Activated CD8-positive, alpha-beta memory T cell treated with anti-CD3 and anti-CD28 coated beads, Interleukin-2, amount 50 U/mL, for 48 hours (primary cell): ENCODE data around the gene RAB14.
"Not testable (repeated sequence)": the region's sequence is repeated elsewhere in the genome, so short reads cannot be mapped to it uniquely, and the experiment has no call there.

ENCODE experiments used
- DNase-seq: peaks from one replicate; pipeline ENCODE4 v3.0.0-alpha.2; 2020

Gene RAB14

DNA sequence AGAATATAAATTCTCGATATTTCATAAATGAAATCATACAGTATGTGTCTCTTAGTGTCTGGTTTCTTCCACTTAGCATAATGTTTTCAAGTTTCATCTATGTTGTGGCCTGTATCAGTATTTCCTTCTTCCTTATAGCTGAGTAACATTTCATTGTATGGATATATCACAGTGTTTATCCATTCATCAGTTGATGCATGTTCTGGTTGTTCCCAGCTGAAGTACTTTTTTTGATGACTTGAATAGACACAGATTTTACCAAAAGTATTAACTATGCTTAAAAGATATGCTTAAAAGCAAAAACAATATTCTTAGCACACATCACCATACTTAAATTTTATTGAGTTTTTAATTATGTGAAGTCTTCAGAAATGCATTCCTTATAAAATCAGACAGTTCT lies 12.7 kb downstream of the RAB14 start:
- no peak for DNase-seq

DNA sequence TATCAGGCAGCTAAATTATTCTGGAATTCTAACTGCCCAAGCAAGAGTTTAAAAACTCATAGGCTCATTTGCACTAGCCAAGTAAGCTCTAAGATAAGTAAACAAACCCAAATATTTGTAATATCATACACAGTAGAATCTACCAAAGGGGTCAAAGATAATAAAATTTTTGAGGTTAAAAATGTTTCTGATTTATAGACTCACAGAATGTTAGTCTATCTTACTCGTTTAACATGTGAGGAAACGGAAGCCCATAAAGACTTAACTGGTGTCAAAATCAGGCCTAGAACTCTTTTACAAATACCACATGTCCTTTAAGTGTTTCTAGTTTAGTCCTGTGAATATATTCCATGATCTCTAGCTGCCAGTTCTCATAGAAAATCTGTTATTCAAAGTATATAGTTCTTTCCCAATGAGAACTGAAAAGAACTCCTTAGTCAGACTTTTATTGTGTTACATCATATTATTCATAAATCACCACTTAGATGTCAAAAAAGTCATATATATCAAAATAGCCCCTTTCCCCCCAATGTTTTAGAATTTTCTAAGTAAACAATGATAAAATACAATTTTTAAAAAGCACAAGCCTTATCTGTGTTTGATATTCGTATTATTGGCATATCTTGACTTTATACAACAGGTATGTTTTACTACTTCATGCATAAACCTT lies 13.9 kb downstream of the RAB14 start:
- no peak for DNase-seq

DNA sequence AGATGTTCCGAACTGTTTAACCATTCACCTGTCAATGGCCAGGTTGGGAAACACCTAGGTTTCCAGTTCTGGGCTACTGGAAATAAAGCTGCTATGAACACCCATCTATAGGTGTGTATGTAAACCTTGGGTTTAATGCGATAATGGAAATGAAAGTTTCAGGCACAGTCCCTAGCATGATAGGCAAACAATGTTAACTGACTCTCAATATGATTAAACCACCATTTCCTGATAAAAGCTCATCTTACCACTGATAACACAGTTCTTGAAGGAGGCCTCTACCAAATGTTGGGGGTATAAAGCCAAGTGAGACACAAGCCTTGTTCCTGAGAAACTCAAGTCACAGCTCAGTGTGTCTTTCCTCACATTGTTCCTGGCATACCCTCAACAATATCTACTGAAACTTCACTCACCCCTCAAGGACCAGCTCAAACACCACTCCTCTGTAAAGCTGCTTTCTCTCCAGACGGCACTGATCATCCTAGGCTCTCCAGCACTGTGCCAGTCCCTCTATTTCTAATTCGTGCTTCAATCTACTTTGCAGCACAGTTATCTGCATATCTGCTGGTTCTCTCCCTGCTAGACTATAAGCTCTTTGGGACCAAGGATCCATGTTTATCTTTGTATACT lies 15.8 kb downstream of the RAB14 start:
- DNase-seq, result no peak

DNA sequence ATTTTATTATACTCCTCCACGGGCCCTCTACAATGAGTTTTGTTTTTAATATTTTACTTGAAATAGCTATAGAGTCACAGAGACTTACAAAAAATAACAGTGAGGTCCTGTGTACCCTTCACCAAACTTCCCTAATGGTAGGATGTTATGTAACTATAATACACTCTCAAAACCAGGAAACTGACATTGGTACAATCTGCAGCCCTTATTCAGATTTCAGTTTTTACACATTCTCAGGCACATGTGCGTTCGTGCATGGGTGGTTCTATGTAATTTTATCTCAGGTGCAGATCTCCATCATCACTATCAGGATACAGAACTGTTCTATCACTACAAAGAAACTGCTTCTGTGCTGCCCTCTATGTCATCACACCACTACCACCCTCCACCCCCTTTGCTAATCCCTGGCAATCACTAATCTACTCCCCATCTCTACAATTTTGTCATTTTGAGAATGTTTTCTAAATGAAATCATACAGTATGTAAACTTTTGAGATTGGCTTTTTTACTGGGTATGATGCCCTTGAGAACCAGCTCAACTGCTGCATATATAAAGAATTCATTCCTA lies 16.4 kb downstream of the RAB14 start:
- no peak for DNase-seq

DNA sequence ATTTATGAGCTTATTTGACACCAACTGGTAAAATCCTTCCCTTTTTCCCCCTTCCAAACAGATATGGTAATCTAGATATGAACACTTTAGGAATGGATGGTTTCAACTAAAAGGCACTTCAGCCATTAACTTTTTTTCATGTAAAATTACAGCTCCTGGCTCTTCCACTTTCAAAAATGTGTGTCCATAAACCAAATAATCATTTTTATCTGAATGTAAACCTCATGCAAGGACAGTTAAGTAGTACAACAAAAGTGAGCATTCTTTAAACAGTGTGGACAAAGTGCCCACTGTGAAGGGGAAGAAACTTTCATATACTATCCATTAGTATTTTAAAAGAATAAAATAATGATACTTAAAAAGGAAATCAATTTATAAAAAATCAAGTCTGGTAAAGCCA lies 17.2 kb downstream of the RAB14 start:
- DNase-seq, result no peak

DNA sequence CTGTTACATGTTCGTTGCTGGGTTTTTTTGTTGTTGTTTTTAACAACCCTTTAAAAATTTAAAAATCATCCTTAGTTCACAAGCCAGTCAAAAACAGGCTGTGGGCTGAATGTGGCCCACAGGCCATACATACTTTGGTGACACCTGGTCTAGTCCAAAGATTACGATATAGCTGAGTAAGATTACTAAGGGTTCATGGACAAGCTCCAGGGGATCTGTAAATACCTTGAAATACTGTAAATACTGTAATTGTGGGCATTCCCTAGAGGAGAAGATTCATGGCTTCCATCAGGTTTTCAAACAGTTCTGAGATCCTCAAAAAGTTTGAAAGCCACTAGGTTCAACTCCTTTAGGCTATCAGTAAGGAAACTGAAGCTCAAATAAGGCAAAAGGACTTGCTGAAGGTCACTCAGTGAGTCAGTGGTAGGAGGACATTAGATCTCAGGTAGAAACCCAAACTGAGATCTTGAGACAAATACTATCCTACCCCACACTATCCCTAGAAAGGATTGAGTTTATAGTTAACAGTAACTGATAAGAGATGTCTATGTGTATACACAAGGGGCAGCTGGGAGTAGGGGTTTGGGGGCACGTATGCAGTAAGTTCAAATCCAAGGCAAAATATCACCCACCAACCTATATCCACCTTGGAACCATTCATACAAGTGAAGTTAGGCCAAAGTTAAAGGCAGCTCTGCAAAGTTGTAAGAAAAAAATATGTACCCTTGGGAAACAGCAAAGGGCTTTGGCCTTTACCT lies 17.8 kb downstream of the RAB14 start:
- DNase-seq, result no peak

DNA sequence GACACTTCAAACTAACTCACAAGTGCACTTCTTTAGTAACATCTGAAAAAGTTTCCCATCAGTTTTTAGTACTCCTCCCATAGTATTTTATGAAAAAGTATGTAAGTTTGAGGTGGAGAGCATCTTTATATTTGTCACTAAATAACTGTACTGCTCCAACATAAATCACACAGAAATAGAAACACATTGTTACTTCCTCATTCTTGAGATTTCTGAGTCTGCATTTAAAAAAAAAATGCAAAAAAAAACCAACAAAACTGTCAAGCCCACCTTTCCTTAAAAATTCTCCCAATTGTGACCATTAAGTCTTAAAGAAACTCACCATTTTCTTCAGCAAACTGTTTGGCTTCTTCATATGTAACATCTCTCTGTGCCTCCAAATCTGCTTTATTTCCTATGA lies 18.7 kb downstream of the RAB14 start:
- DNase-seq, result no peak

DNA sequence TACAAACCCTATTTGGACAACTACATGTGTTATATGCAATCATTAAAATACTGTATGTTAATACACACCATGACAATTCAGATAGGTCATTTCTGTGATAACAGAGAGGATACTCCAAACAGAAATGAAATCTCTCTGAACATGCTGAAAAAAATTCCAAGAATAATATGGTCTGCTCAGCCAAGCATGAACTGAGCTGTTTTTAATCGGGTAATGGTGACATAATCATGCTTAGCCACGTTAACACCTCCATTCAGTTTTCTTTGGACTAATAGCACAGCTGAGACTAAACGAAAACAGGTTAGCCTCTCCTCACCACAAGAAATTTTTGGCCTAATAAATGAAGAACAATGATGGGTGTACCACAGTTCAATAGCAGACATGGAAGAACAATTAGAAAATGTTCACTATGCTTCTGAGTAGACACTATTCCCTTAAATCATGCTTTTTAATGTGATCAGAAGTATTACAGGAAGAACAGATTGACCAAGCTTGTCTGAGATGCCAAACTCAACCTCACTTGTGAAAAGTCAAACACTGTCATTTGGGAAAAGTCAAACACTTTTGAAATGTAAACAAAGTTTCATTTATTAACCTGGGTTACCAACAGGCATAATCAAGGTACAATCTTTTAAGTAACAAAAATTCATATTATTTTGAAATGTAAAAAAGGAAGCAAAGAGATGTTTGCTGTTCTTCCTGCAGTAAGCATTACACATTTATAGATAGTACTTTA lies 19.4 kb downstream of the RAB14 start:
- DNase-seq, result no peak

DNA sequence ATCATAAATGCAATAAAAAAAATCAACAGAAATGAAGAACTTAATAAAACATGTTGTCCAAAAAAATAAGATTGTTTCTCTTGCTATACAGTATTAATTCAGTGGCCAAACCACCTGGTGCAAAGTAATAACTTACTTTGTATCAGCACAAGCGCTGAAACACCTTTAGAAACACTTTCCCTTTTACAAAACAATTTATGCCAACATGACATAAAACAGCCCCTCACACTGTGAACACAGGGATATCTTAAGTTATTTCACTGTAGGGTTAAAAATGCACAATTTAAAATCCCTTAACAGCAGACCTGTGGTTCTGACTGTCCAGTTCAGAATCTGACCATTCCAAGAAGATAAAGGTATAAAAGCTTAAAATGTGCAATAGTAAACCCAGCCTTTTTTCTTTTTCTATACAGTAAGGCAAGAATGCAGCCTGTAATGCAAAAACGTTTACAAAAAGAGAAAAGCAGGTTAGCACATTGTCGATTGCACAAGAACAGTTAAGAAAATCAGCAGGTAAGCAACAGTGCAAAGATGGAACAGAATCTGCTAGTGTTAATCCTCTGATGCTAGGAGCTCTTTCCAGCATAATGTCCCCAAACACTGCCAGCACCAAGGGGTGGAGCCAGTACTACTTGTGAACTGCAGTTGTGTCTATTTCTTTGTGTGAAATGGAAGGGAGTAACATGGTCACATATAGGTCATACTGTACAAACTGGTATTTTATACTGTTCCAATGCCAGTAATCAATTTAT lies 21.6 kb downstream of the RAB14 start:
- DNase-seq, result no peak

DNA sequence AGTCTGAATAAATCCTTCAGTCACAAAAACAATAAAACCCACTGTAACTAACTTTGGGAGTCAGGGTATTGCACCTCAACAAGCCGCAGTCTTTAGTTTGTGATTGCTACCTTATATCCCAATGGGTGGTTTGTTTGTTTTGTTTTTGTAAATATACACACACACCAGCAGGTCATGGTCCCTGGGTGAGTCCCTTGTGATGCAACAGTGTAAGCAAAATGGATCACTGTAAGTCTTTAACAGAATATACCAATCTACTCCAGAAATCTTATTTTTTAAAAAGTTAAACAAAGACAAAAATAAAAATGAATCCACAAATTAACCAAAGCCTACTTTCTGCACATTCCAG lies 22.3 kb downstream of the RAB14 start:
- DNase-seq, result not testable (repeated sequence)

DNA sequence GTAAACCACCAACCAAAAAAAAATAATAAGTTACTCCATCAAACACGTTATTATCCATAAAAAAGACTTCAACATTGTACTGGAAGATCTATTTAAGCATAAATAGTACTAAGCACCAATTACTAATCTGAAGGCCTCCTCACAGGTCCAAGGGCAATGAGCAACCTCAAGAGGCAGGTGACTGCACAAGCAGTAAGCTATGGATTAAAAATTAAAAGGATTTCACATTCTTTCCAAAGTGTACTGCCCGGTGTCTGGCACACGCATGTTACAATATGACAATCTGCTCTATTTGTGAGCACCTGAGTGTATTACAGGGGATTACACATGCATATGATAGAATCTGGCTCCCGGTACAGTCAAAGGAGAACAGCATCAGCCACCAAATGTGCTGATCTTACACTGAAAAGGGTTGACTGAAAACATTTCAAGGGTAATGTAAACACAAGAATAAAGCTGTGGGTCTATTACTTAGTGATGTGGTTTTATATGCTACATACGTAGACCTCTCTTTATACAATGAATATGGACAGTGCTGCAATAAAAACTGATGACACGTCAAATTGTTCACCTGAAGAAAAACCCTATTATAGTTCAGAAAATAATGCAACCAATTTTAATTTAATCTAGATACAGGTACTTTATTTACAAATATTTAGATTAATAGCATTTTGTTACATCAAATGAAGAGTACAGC lies 22.8 kb downstream of the RAB14 start:
- DNase-seq, result no peak

DNA sequence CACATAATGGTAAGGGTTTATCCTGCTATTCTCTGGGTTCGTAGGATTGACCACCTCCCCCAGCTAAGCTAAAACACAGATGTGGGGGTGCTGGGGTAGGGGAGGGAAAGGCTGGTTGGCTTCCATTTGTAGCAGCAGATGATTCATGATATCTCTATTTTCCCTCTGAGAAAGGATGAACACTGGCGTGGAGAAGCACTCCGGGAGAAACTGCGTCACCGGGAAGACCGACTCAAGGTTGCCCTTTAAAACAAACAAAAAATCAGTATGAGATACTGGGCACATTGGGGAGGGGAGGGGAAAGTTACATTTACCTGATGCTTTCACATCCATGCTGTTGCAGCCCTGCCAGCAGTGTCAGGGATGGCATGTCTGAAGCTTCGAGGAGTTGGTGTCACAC lies 28.2 kb downstream of the RAB14 start:
- DNase-seq, result no peak

DNA sequence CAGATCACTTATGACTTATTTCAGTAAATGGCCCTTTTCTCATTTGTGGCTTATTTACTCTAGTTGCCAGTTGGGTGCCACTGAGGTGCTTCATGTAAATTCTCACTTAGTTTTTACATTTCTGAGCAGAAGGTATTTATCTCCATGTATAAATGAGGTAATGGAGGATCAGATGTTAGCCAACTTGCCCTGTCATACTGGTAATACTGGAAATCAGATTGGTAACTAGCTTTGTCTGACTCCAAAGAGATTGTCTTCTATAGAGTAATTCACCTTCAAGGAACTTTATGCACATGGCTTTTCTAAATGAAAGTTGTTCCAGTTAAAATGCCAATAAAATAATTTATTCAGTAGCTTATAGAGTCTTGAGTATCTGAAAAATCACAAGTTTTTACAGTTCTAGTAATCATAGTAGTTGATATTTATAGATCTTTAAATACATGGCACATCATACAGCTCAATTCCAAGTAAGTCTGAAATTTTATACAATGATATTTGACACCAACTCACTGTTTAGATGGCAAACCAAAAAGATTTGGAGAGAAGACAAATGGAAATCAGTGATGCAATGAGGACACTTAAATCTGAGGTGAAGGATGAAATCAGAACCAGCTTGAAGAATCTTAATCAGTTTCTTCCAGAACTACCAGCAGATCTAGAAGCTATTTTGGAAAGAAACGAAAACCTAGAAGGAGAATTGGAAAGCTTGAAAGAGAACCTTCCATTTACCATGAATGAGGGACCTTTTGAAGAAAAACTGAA lies 28.8 kb downstream of the RAB14 start:
- DNase-seq, result no peak

DNA sequence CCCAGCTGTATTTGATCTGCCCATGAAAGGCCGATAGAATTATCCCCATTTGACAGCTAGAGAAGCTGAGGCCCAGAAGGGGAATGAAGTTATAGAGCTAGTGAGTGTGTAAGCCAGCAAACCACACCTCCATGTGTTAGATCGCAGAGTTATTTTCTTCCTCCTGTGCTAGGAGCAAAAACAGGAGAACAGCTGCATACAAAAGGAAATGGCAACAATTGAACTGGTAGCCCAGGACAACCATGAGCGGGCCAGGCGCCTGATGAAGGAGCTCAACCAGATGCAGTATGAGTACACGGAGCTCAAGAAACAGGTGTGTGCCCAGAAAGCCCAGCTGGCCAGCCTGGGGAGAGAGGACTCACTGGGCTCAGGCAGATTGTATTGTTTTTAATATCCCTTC lies 30.4 kb downstream of the RAB14 start:
- no peak for DNase-seq

DNA sequence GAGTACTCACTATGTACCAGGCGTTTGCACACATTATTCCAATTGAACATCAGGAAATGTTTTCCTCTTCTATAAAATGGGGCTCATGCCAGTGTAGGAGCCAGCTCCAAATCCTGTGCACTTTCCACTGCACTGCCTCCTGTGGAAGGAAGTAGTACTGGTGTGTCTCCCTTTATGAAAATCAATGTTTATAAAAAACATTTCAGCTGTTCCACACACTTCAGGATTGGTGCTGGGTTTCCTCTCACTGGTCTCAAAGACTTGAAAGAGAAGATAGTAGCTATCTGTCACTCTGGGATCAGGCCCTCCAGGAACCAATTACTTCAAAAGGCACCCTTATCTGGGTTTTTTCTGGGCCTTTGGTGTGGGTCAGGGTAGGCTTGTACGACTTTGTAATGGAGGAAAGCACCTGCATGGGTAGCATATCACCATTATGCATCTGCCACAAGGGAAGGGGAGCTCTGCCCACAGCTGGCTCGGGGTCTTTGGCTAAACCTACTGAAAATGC lies 32.5 kb downstream of the RAB14 start:
- no peak for DNase-seq

DNA sequence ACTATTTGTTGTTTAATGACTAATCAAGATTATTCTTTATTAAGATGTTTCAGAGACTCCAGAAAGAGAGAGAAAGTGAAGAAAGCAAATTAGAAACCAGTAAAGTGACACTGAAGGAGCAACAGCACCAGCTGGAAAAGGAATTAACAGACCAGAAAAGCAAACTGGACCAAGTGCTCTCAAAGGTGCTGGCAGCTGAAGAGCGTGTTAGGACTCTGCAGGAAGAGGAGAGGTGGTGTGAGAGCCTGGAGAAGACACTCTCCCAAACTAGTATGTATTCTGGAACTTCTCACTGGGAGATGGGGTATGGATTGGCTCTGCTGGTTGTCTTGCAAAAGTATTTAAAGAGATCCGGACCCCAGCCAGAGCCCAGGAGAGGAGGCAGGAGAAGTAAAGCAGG lies 33.6 kb downstream of the RAB14 start:
- no peak for DNase-seq

DNA sequence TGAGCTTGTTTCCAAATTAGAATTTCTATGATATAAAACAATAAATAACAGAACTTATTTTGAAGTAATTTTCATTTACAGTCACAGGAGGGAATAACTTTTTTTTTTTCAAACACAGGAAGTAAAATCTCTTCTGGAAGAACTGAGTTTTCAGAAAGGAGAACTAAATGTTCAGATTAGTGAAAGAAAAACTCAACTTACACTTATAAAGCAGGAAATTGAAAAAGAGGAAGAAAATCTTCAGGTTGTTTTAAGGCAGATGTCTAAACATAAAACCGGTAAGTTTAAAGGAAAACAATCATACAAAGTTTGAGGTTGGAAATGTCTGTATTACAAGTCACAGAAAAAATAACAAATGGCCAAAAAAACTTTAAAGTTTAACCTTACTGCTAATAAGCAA lies 41.6 kb downstream of the RAB14 start:
- DNase-seq, result no peak

DNA sequence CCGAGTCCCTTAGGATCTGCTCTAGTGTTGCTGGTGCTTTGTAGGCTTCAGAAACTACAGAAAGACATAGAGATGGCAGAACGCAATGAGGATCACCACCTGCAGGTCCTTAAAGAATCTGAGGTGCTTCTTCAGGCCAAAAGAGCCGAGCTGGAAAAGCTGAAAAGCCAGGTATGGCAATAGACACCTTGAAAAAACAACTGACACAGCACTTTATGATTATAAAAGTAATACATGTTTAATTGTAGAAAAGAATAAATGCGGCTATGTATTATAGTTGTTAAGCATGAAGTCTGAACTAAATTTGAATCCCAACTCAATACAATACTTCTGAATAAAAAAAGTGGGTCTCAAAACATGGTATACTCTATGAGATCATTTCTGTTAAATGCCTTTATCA lies 43.7 kb downstream of the RAB14 start:
- no peak for DNase-seq

DNA sequence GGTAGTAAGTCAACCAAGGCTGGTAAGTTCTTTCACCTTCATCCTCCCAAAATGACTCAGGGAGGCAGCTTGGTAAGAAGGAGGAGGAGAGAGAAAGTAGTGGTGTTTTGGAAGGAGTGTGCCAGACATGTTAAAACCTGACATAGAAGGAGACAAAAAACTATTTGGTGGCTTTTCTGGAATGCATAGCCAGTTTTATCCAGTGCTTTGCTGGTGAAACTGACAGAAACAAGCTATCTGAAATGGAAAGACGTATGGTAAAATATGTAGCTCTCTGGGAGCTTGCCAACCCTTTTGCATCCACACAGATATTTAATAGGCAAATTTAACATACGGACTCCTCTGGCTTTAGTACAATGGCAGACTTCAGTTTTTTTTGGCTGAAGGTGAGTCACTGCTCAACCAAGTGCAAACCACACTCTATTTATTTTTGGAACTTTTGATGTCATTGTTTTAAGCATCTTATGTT lies 45.4 kb downstream of the RAB14 start:
- DNase-seq, result no peak

DNA sequence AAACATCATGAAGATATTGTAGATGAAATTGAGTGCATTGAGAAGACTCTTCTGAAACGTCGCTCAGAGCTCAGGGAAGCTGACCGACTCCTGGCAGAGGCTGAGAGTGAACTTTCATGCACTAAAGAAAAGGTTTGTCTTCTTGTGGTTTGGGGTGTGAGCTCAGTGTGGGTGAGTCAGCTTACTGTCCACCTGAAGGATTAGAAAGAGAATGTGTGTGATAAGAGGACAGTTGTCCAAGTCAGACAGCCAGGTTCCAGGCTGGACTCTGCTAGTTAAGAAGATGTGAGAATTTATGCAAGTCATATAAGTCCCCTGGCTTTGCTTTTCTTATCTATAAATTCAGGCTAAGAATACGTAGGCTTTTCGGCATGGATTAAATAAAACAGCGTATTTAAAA lies 46.9 kb downstream of the RAB14 start:
- DNase-seq, result no peak

DNA sequence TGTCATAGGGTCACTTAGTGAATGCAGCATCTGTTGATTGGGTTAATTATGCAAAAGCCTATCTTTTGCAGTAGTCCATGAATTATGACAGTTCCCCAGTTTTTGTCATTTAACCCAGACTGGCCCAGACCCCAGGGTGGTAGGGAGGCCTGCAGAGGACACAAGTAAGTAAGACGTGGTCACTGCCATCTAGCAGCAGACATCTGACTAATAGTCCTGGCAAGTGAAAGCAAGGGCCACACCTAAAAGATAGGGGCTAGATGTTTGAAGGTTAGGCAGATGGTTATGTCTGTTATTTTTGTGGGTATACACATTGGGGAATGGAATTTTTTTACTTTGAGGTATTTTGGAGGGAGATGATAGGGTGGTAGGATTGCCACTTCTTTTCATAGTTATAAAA lies 48.0 kb downstream of the RAB14 start:
- no peak for DNase-seq
